ENCODE data around the gene HIF3A. TPM values are rescaled to one million over a fixed set of nuclear protein-coding genes. Genes with fewer than 3 reads are reported as not detected.

Gene HIF3A
- total and polyA plus RNA-seq, 2 of the 4 experiments (the other 2 are of a cell fraction): 0.02 TPM; not detected in 1

DNA sequence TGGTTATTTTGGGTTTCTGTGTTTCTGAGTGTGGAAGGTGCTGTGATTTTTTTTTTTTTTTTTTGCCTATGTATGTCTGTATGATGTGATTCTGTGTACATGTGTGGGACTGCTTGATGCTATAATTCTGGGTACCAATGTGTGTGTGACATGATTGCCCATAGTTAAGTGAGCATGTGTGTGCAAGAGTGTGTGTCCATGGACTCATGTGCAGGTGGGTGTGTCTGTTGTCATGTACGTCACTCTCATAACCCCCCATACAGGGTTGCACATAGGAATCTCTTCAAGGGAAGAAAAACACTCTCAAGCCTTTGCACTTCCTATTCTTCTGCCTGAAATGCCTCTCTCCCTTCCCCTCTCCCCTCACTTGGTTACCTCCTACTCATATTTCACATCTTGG lies 47.5 kb downstream of the HIF3A start:
- POLR2A ChIA-PET (ENCODE audit: unreplicated experiment): no interaction called here
- H4K8ac ChIP-seq (ENCODE audit: low read depth in 2 of 2, low read length in 2 of 2): no peak overlapping the region

More for the DNA sequence above, 47.5 kb downstream of the HIF3A start:
- Histone ChIP-seq H3K14ac (replicated peaks; ENCODE audit: low read depth, low read length) (no peak overlapping the region), H3K56ac (ENCODE audit: extremely low read depth, insufficient read depth, low read length) (no peak overlapping the region), H2BK5ac (ENCODE audit: low read depth, low read length, poor library complexity, severe bottlenecking) (no peak overlapping the region), H2BK120ac (ENCODE audit: low read depth, low read length) (no peak overlapping the region), H3K4ac (ENCODE audit: low read depth, low read length) (no peak overlapping the region), H3K36me3 (ENCODE audit: control insufficient read depth, insufficient read depth, low read length) (no peaks in the 10 kb centered on the region), H3K9me3 (ENCODE audit: control insufficient read depth, insufficient read depth, low read length) (no peaks in the 10 kb centered on the region), H2AFZ (replicated peaks; ENCODE audit: low read length, poor library complexity) (no peak overlapping the region), H2AK9ac (replicated peaks; ENCODE audit: low read depth, low read length, poor library complexity) (no peak overlapping the region), H3K79me1 (ENCODE audit: low read depth in 1 of 2, low read length in 2 of 2) (peaks cover 15 to 24% of the 10 kb centered on the region in 2 experiments; a peak in 3 of 4 replicates), H3K23ac (ENCODE audit: low read depth, low read length) (no peak overlapping the region), H2BK15ac (ENCODE audit: low read depth, low read length) (no peak overlapping the region), H4K5ac (ENCODE audit: low read depth, low read length) (no peak overlapping the region), H3K4me1 (ENCODE audit: control insufficient read depth, insufficient read depth, low read length) (no peaks in the 10 kb centered on the region; the same call in 1 of the 2 replicates), H2BK20ac (ENCODE audit: low read depth, low read length) (no peak overlapping the region), H4K91ac (ENCODE audit: insufficient read depth, low read depth, low read length) (no peak overlapping the region), H3K27ac (ENCODE audit: insufficient read depth, low read length) (no peak overlapping the region), H3K27me3 (ENCODE audit: control insufficient read depth, insufficient read depth, low read length) (peaks cover 20% of the 10 kb centered on the region), H2AK5ac (ENCODE audit: low read depth, low read length) (no peak overlapping the region), H3K9ac (ENCODE audit: low read depth, low read length) (no peak overlapping the region), H3K4me3 (ENCODE audit: insufficient read depth, low read depth, low read length) (no peak overlapping the region), H3K18ac (ENCODE audit: low read depth, low read length) (no peak overlapping the region), H3K9me1 (ENCODE audit: insufficient read depth, low read length) (peaks cover 10% of the 10 kb centered on the region), H3K4me2 (ENCODE audit: low read depth, low read length) (no peak overlapping the region), H4K20me1 (ENCODE audit: insufficient read depth, low read length) (0 out of 2 replicates have a peak, but pooled peaks cover 4% of the 10 kb centered on the region)
- TF ChIP-seq NFE2L2 (IDR thresholded peaks at IDR 0.05; ENCODE audit: low read depth, low read length): no peak
- TF ChIP-seq MAFK (IDR thresholded peaks at IDR 0.05; ENCODE audit: low read depth, low read length): no peak
- TF ChIP-seq FOS (IDR thresholded peaks at IDR 0.05; ENCODE audit: low read depth, low read length): no peak
- TF ChIP-seq, protein P1, sequence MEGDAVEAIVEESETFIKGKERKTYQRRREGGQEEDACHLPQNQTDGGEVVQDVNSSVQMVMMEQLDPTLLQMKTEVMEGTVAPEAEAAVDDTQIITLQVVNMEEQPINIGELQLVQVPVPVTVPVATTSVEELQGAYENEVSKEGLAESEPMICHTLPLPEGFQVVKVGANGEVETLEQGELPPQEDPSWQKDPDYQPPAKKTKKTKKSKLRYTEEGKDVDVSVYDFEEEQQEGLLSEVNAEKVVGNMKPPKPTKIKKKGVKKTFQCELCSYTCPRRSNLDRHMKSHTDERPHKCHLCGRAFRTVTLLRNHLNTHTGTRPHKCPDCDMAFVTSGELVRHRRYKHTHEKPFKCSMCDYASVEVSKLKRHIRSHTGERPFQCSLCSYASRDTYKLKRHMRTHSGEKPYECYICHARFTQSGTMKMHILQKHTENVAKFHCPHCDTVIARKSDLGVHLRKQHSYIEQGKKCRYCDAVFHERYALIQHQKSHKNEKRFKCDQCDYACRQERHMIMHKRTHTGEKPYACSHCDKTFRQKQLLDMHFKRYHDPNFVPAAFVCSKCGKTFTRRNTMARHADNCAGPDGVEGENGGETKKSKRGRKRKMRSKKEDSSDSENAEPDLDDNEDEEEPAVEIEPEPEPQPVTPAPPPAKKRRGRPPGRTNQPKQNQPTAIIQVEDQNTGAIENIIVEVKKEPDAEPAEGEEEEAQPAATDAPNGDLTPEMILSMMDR (conservative IDR thresholded peaks at IDR 0.05; ENCODE audit: low read depth, low read length): no peak
- no peak for TF ChIP-seq BHLHE40 (IDR thresholded peaks at IDR 0.05; ENCODE audit: low read depth, low read length)
- TF ChIP-seq, protein P2, sequence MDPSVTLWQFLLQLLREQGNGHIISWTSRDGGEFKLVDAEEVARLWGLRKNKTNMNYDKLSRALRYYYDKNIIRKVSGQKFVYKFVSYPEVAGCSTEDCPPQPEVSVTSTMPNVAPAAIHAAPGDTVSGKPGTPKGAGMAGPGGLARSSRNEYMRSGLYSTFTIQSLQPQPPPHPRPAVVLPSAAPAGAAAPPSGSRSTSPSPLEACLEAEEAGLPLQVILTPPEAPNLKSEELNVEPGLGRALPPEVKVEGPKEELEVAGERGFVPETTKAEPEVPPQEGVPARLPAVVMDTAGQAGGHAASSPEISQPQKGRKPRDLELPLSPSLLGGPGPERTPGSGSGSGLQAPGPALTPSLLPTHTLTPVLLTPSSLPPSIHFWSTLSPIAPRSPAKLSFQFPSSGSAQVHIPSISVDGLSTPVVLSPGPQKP (IDR thresholded peaks at IDR 0.05; ENCODE audit: borderline replicate concordance, low read depth, low read length): no peak
- no peak for TF ChIP-seq CHD1 (IDR thresholded peaks at IDR 0.05; ENCODE audit: low read depth, low read length)
- TF ChIP-seq MAZ (IDR thresholded peaks at IDR 0.05; ENCODE audit: borderline replicate concordance, low read depth, low read length): no peak
- no peak for TF ChIP-seq POLR2A (IDR thresholded peaks at IDR 0.05; ENCODE audit: low read depth, low read length)
- no peak for TF ChIP-seq RCOR1 (IDR thresholded peaks at IDR 0.05; ENCODE audit: insufficient replicate concordance, low read length)
- TF ChIP-seq MXI1 (IDR thresholded peaks at IDR 0.05; ENCODE audit: borderline replicate concordance, low read depth, low read length): no peak
- no peak for TF ChIP-seq RAD21 (IDR thresholded peaks at IDR 0.05; ENCODE audit: low read length)
- TF ChIP-seq, protein P3, sequence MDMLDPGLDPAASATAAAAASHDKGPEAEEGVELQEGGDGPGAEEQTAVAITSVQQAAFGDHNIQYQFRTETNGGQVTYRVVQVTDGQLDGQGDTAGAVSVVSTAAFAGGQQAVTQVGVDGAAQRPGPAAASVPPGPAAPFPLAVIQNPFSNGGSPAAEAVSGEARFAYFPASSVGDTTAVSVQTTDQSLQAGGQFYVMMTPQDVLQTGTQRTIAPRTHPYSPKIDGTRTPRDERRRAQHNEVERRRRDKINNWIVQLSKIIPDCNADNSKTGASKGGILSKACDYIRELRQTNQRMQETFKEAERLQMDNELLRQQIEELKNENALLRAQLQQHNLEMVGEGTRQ (IDR thresholded peaks at IDR 0.05; ENCODE audit: low read depth, low read length): no peak
- no peak for TF ChIP-seq SMC3 (IDR thresholded peaks at IDR 0.05; ENCODE audit: low read depth, low read length)
- TF ChIP-seq RFX5 (IDR thresholded peaks at IDR 0.05; ENCODE audit: low read depth, low read length): no peak
- no peak for TF ChIP-seq CEBPB (IDR thresholded peaks at IDR 0.05; ENCODE audit: low read depth, low read length)
- CTCF ChIA-PET: no interaction called here
- intact Hi-C loops (cut with micrococcal nuclease) (no loop called here), dilution Hi-C loops (cut with HindIII; ENCODE audit: low sequenced_read_pairs, unreplicated experiment) (no loop called here), in situ Hi-C loops (cut with MboI; ENCODE audit: low sequenced_read_pairs) (no loop called here)
- DNase-seq (no peak), ATAC-seq (ENCODE audit: low read depth) (no peak)
- BruUV-seq (replicated peaks): no TSS peak
- WGBS, 2 experiments (ENCODE audit: extremely low coverage in 2 of 2, insufficient read length in 1 of 2): no CpG with 5 or more reads among the region's 1 CpG
